HG03103 (cell line): ENCODE measurements around the gene UMODL1.
"Not testable (repeated sequence)": the region's sequence is repeated elsewhere in the genome, so short reads cannot be mapped to it uniquely, and the experiment has no call there.

ENCODE experiments used
- ATAC-seq: cut with Tn5 transposase; IDR thresholded peaks from one replicate; pipeline ENCODE4 v1.9.1; 2021; ENCODE audit warnings: low read depth; ENCODE audit not compliant: unreplicated experiment

The UMODL1 gene

DNA sequence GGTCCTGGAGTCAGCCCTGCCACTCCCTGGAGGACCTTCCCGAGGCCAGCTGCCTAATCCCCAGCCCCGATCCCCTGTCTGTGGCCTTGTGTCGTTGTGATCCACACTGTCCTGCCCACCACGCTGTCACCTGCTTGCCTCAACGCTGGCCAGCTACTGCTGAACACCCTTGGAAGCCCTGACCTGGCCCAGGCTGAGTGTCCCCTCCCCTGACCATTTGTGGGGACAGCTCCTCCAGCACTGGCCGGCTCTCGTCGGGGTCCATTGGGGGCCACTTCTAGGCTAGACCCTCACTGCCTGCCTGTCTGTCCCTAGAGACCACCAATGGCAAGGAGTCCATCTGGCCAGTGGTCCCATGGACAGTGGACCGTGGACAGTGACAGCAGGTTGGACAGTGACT is 12.0 kb upstream of the UMODL1 start:
- no peak for ATAC-seq

DNA sequence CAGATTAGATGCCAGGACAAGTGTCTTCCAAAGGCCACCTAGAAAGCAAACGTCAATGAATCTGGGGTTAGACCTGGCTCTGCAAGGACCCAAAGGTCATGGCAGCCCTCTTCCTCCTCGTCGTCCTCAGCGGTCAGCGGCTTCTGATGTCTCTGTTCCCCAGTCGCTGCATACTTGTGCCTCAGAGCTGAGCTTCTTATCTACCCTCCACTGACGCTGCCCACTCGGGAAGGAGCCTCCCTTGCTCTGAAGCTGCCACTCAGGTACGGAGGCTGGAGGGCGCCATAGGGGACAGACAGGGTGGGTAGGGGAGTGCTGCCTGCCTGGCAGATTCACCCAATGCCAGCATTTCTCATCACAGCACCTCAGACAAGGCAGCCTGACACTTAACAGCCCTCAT is 11.4 kb upstream of the UMODL1 start:
- ATAC-seq, result no peak

DNA sequence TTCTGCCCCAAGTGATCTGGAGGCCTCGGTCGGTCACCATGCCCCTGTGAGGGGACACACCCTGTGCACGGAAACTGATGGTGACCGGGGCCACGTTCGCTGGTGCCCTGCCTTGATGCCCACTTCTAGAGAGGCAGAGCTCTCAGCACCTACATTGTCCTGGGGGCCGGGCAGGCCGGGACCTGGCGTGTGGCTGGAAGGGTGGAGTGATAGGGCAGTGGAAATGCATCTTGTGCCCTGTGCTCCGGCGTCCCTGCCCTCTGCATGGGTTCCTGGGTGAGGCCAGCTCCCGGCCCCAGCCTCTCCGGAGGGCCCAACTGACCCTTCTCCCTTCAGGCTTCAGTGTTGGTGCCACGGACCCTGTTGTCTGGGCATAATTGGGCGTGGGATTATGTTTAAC is 11.0 kb upstream of the UMODL1 start:
- ATAC-seq, result no peak

DNA sequence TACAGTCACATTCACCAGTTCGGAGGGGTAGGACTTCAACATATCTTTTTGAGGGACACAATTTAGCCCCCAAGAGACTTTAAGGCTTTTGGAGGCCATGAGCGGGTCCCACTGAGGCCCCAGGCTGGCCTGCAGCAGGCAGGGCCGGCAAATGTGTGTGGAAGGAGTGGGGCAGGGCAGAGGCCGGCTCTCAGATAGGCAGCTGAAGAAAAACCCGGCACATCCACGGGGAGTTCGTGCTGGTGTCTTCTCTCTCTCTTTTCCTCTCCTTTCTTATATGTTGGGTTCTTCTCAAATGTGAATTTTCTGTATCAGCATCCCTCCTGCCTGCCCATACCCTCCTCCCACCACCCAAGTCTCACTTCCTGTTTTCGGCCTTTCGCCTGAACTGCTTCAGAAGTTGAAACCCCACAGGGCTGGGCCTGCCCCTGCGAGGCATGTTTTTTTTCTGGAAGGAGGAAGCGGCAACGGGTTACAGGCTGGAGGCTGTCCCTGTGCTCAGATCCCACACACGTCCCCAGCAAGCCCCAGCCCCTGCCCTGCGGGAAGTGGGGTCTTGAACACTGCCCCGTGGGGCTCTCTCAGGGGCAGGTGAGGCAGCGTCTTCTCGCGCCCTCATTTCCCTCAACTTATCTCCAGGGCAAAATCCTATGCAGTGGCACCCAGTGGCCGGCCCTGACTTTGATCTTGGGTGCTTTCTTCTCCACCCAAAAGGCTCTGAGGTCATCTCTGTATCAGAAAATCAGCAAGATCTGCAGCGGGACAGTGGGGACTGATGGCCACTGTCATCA is 9.7 kb upstream of the UMODL1 start:
- ATAC-seq, result peak; percentile 47

DNA sequence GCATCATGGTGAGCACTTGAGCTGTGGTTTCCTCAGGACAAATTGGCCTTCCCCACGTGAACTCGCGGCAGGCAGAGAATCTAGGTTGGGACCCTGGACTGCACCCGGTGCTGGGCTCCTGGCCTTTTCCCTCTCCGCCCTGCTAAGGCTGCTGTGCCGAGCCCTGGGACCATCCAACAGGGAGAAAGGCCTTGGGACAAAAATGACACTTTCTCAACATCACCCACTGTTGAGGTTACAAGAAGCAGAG is 9.2 kb upstream of the UMODL1 start:
- ATAC-seq, result no peak

DNA sequence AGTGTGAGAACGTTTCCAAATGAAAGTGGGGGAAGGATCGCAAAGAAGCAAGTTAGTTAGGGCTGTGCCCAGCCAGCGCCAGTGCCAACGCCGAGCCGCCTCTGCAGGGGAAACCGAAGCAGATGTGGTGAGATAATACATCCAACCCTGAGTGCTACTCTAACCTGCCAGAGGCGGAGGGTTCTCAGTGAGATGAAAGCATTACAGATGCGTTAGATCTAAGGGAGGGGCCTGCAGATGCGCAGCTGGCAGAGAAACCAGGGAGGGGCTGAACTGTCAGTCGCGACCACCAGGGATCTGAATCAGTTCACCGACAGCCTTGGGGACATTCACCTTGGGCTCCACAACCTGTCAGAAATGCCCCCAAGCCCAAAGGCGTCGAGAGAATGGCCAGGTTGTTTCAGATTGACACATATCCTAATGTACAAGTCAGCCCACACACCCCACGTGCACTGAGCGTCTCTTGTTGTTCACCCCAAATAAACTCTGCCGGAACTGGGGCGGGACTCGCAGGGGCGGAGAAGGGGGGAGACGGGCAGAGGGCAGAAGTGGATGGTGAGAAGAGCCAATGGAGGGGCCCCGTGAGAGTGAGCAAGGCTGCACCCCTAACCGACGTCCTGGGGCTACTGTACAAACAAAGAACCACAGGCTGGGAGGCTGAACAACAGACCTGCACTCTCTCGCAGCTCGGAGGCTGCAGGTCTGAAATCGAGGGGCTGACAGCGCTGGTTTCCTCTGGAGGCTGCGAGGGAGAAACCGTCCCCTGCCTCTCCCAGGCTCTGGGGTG is 8.7 kb upstream of the UMODL1 start:
- ATAC-seq, result peak; percentile 45

DNA sequence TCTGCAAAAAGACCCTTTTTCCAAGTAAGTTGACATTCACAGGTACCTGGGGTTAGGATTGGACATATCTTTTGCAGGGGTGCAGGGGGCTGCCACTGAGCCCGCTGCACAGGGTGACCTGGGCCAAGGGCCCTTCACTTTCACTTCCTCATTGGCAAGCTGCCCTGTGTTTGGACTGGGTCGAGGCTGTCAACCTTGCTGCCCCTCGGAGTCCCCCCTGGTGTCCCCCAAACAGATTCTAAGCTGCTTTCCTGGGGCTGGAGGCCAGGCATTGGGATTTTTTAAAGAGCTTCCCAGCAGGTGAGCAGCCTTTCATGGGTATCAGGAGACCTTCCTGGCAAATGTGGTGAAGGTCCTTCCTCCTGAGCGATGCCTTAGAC is 7.9 kb upstream of the UMODL1 start:
- ATAC-seq, result no peak

DNA sequence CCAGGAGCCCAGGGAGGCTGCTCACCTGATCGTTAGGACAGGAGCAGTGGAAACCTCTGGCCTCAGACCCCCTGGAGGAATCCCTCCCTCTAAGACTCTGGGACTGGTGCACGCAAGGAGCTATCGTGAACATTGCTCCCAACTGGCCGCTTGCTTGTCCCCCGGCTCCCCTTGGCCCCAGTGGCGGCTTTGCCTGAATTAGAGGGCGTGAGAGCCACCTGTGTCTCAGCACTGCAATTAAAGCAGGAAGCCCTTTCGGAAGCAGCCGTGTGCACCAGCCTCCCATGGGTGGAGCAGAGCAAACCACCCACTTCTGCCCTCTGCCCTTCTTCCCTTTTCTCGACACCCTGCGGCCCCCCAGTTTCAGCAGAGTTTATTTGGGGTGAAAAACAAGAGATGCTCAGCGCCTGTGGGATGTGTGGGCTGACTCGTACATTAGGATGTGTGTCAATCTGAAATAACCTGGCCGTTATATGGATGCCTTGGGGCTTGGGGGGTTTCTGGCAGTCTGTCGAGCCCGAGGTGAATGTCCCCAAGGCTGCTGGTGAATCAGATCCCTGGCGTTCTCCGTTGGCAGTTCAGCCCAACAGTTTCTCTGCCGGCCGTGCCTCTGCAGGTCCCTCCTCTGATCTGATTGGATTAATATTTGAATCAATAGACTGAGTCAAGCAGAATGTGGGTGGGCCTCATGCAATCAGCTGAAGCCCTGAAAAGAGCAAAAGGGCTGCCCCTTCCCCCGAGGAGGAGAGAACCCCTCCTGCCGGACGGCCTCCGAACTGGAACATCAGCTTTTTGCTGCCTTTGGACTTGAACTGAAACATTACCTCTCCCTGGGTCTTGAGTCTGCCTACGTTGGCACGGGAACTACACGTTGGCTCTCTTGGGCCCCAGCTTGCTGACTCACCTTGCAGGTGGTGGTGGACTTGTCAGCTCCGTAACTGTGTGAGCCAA is 7.3 kb upstream of the UMODL1 start:
- ATAC-seq, result no peak

DNA sequence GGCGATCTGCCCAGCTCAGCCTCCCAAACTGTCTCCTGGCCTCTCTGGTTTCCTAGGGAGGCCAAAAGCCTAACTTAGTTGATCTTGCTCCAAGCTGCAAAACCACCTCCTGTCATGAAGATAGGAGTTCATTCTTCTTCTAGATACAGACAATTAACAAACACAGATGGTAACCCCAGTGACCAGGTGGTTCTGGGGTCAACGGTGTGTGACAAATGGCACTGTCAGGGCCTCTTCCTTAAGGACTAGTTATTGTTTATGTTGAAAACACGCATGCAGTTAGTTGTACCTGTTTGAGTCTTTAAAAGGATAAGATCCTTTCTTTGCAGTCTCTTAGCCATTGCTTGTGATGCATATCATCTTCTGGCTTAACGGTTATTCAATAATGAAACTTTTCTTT is 4.6 kb upstream of the UMODL1 start:
- no peak for ATAC-seq

DNA sequence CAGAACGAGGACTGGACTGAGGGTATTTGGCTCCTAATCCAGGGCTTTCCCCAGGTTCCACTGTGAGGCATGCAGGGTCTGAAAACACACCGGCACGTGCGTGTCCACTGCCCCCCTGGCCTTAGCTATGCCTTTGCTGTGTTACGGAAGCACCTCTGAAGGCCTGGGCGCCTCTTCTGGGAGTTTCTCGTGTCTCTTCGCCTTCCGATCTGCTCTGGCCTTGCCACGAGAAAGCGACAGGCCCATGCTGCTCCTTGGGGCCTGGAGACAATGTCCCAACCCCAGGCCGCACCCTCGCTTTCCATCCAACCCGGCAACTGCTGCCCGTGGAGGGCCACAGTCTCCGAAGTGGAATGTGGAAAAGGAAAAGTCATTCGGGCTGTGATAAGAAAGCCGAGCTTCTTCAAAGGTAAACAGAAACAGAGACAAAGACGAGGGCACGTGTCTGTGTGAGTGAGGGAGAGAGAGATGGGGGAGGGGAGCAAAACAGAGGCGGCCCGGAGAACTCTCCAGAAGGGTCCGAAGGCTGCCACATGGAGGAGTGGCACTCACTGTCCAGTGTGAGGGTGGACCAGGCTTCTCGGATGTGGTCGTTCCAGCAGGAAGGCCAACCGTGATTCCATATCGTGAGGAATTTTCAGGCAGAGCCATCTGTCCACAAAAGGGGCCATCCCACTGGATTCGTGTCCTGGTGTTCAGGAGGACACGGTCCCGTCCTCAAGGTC is 3.4 kb upstream of the UMODL1 start:
- ATAC-seq, result no peak

DNA sequence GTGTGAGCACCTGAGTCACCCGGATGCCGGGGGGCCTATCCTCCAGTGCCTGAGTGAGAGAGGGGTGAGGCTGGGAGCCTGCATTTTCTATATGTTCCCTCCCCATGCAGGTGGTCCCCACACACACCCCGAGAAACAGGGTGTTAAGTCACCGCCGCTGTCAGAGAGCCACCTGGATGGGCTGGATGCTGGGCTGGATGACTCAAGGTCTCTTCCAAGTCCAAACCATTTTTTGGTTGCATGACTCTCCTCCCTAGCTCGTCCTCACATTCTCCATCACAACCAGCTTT is 2.9 kb upstream of the UMODL1 start:
- ATAC-seq, result no peak

DNA sequence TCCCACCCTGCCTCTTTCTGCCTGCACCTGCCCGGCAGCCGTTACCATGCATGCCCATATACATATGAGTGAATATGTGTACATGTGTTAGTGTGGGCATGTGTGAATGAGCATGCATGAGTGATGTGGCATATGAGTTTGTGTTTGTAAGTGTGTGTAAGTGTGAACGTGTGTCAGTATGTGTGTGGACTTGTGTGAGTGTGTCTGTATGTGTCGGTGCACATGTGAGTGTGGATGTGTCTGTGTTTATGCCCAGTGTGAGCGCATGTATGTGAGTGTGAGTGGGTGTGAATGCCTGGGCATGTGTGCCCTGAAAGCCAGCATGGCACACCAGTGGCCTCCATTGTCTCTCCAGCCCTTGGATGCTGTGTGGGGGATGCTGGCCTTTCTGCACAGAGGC is 2.5 kb upstream of the UMODL1 start:
- no peak for ATAC-seq

DNA sequence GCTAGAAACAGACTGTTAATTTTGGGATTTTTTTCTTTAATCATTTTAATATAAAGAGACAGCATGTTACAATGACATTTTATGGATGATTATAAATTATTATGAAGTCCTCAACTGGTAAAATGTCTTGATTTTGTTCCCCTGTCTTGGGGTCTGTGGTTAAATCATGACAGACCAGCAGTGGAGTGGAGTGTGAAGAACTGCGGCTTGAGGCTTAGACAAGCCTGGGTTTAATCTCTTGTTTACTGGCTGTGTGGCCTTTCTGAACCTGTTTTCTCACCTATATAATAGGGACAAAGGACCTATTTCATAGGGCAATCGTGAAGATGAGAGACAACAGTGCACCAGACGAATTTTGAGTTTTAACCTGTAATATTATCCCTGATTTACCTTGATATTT is 1.8 kb upstream of the UMODL1 start:
- ATAC-seq, result no peak

DNA sequence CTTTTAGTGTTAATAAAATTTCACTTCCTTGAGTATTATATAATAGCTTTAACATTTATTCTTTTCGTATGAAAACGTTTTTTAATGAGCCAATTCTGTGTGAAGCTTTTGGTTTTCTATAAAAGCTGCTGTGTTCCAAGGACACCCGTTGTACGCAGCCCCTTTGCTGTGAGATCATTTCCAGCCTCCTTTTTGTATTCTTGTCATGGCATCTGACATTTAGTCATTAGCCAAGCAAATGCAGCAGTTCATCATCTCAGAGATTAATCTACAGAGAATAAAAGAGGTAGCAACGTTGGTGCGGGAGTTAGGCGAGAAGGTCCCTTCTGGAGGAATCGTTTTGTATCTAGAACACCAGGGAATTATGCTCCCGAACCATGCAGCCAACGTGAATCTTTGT is 1.3 kb upstream of the UMODL1 start:
- no peak for ATAC-seq

DNA sequence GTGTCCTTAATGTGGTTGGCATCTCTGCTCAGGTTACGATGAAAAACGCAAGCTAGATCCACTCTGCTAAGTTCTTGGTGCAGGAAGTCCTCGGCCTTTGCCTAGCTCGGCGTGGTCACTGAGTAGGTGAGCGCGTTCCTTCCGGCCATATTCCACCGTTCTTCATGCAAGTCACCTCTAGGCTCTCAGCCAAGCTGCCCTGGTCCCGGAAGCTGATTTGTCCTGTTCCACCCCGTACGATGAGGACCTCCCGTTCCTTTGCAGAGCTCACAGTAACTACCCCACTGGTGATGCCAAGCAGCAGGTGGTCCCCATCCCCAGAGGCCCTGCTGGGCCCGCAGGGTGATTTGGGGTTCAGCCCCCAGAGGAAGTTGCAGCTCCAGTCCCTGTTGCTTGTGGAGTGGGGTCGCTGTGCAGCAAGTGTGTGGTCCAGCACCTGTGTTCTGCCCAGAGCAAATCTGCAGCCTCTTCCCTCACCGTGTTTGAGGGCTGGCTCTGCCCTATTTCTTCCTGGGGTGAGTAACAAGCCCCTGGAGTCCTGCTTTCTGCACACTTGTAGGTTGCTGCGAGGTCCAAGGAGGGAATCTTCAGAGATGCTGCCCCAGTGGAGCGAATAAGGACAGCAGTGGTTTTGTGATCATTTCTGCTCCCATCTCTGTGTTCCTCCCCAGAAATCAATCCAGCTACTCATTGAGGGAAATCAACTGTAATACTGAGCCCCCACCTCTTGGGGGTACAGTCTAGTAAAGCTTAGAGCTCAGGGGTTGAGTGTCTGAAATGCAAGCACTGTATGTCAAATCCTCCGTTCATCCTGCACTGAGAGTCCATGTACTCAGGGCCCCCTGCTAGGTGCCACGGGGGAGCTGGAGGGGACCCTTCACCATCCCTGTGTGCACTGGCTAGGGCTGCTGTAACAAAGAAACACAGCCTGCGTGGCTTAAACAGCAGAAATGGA is 2.3 kb downstream of the UMODL1 start:
- ATAC-seq, result no peak

DNA sequence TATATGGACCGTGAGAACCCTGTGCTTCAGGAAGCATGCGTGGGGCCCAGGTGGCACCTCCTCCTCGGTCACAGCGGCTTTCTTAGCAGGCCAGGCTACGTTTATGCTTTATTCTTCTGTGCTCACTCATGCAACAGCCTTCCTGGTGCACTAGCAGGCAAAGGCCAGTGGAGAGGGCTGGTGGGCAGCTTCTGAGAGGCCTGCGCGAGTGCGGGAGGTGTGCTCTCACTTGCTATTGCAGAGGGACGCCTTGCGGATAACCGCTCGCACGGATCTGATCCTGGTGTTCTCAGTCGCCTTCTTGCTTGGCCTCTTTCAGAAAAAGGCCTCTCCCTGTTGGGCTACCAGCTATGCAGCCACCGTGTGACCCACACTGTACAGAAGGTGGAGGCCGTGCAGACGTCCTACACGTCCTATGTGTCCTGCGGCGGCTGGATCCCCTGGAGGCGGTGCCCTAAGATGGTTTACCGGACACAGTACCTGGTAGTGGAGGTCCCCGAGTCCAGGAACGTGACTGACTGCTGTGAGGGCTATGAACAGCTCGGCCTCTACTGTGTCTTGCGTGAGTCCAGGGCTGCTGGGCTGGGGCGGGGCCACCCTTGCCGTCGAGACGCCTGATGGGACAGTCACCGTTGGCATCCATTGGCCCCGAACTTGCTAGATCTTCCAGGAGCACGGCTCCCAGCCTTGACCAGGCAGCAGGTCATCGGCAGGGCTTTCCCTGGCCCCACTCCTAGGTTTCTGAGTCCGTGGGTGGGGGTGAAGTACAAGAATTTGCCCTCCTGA is 4.8 kb downstream of the UMODL1 start:
- no peak for ATAC-seq

DNA sequence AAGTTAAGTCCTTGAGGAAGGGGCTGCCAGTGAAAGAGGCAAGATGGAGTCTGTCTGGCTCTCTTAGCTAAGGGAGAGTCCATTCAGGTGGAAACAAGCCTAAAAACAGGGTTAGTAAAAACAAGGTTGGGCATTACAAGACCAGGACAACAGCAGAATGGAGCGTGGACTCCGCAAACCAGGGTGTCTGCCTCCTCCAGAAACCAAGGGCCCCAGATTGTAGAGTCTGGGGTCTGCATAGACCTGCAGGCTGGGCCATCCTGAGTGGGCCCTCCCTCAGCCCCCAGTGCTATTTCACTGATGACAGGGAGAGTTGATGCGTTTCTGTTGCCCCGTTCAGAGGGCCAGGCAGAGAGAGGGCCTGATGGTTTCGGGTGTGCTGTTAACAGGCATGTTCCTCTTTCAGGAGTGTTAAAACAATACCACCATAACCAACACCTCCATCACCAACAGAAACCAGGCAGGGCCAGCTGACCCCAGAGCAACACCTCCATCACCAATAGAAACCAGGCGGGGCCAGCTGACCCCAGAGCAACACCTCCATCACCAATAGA is 6.6 kb downstream of the UMODL1 start:
- peak; percentile 67 for ATAC-seq

DNA sequence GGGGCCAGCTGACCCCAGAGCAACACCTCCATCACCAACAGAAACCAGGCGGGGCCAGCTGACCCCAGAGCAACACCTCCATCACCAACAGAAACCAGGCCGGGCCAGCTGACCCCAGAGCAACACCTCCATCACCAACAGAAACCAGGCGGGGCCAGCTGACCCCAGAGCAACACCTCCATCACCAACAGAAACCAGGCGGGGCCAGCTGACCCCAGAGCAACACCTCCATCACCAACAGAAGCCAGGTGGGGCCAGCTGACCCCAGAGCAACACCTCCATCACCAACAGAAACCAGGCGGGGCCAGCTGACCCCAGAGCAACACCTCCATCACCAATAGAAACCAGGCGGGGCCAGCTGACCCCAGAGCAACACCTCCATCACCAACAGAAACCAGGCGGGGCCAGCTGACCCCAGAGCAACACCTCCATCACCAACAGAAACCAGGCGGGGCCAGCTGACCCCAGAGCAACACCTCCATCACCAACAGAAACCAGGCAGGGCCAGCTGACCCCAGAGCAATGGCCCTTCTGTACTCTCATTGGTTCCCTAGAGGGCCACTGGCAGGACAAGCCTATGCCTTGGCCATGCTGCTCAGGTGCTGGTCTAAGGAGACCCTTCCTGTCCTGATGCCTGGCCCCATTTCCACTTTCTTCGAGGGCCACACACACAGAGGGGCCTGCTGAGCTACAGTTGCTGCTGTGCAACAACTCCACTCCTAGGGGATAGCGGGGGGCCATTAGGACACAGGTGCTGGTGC is 7.3 kb downstream of the UMODL1 start:
- not testable (repeated sequence) for ATAC-seq
